B cell (primary cell): ENCODE data around the gene BBS5. TPM values are rescaled to one million over a fixed set of nuclear protein-coding genes. Genes with fewer than 3 reads are reported as not detected.

Source experiments
- ATAC-seq: fragments of 200-7000 bp; cut with Tn5 transposase; one replicate; pipeline ENCODE4 v1.10.0; 2021; ENCODE audit warnings: low read depth, mild to moderate bottlenecking, moderate number of reproducible peaks, moderate library complexity
- CTCF ChIA-PET: fragments of 350-600 bp; sonication (Branson Sonifier 250); formaldehyde crosslinking; loops from one replicate; lab custom pipeline; 2021; ENCODE audit warnings: antibody characterized with exemption, inconsistent platforms; lab: Charles Lee
- POLR2A ChIA-PET: fragments of 350-600 bp; sonication (Branson Sonifier 250); formaldehyde crosslinking; loops from one replicate; lab custom pipeline; 2021; ENCODE audit warnings: antibody characterized with exemption; lab: Charles Lee
- DNase-seq: peaks from one replicate; pipeline ENCODE4 v3.0.0; 2013
- H2AFZ ChIP-seq: 2 replicates; pipeline ENCODE4 v1.6.1; 2012; ENCODE audit warnings: mild to moderate bottlenecking, low read depth, low read length; ENCODE audit not compliant: insufficient read depth, poor library complexity, severe bottlenecking
- H3K27ac ChIP-seq, 2 donors: 1 replicate in 1 of 2; 2 replicates in 1 of 2; pipeline ENCODE4 v1.5.1; 2012 to 2013; ENCODE audit warnings: low read length in 2 of 2, mild to moderate bottlenecking in 2 of 2, moderate library complexity in 1 of 2
- H3K27me3 ChIP-seq, 4 experiments: fragments of 200-600 bp in 1 of 4; sonication (generic) in 1 of 4; replicated peaks in 1 of 4; 1 replicate in 2 of 4; 2 replicates in 2 of 4; pipeline versions ENCODE4 v1.6.1 to v1.7.0; 2013 to 2016; ENCODE audit warnings: low read length in 3 of 4, mild to moderate bottlenecking in 2 of 4, mixed read lengths in 1 of 4, moderate library complexity in 1 of 4; ENCODE audit not compliant: insufficient read depth in 4 of 4, control insufficient read depth in 3 of 4; ENCODE audit errors: control extremely low read depth in 1 of 4
- H3K36me3 ChIP-seq, 2 experiments: replicated peaks in 1 of 2; 1 replicate in 1 of 2; 2 replicates in 1 of 2; pipeline versions ENCODE4 v1.6.1 to v1.7.1; 2013; ENCODE audit warnings: low read length in 1 of 2; ENCODE audit not compliant: insufficient read depth in 2 of 2, control insufficient read depth in 1 of 2; ENCODE audit errors: control extremely low read depth in 1 of 2, extremely low read depth in 1 of 2
- H3K4me1 ChIP-seq, 2 donors: fragments of 200-600 bp in 1 of 2; sonication (generic) in 1 of 2; 1 replicate in 1 of 2; 2 replicates in 1 of 2; pipeline versions ENCODE4 v1.5.1 to v1.6.1; 2013 to 2017; ENCODE audit warnings: low read length in 2 of 2; ENCODE audit not compliant: control insufficient read depth in 2 of 2, insufficient read depth in 2 of 2
- H3K4me2 ChIP-seq: replicated peaks from 2 replicates; pipeline ENCODE3; 2012; ENCODE audit warnings: mild to moderate bottlenecking, low read depth, low read length; ENCODE audit not compliant: poor library complexity, severe bottlenecking
- H3K4me3 ChIP-seq, 5 experiments: fragments of 200-600 bp in 1 of 5; sonication (generic) in 1 of 5; 1 replicate in 3 of 5; 2 replicates in 2 of 5; pipeline versions ENCODE4 v1.5.1 to v1.7.0; 2011 to 2016; ENCODE audit warnings: low read length in 4 of 5, mild to moderate bottlenecking in 4 of 5, low read depth in 2 of 5, control low read depth in 1 of 5, moderate library complexity in 1 of 5; ENCODE audit not compliant: insufficient read depth in 1 of 5; ENCODE audit errors: control extremely low read depth in 1 of 5, extremely low read depth in 1 of 5
- H3K79me2 ChIP-seq: fragments of 200-600 bp; sonication (generic); one replicate; pipeline ENCODE4 v1.6.0; 2016; ENCODE audit warnings: low read length; ENCODE audit not compliant: control insufficient read depth, insufficient read depth
- H3K9ac ChIP-seq: fragments of 200-600 bp; sonication (generic); 2 replicates; pipeline ENCODE4 v1.6.1; 2017; ENCODE audit warnings: mild to moderate bottlenecking, low read length, moderate library complexity
- H3K9me3 ChIP-seq, 3 donors: one replicate each; pipeline versions ENCODE4 v1.6.1 to v1.7.1; 2013; ENCODE audit warnings: low read length in 2 of 3; ENCODE audit not compliant: control insufficient read depth in 2 of 3, insufficient read depth in 1 of 3; ENCODE audit errors: control extremely low read depth in 1 of 3
- H4K20me1 ChIP-seq: 2 replicates; pipeline ENCODE4 v1.6.0; 2012; ENCODE audit warnings: mild to moderate bottlenecking, low read length; ENCODE audit not compliant: insufficient read depth, control insufficient read depth, poor library complexity, severe bottlenecking
- H3K27ac Mint-ChIP-seq: one replicate; pipeline ENCODE4 v1.8.0; 2021; ENCODE audit warnings: mixed read lengths
- H3K27me3 Mint-ChIP-seq: one replicate; pipeline ENCODE4 v1.8.0; 2021; ENCODE audit warnings: mixed read lengths
- H3K4me1 Mint-ChIP-seq: one replicate; pipeline ENCODE4 v1.8.0; 2021; ENCODE audit warnings: mixed read lengths
- H3K4me3 Mint-ChIP-seq: one replicate; pipeline ENCODE4 v1.8.0; 2021; ENCODE audit warnings: mixed read lengths
- H3K9me3 Mint-ChIP-seq: one replicate; pipeline ENCODE4 v1.8.0; 2022; ENCODE audit warnings: mixed read lengths; ENCODE audit not compliant: insufficient read depth
- CTCF ChIP-seq: fragments of 200-600 bp; IDR thresholded peaks from one replicate; pipeline ENCODE4 v1.8.0; 2022; ENCODE audit warnings: antibody characterized with exemption, mild to moderate bottlenecking
- EZH2 ChIP-seq: IDR thresholded peaks from 2 replicates; pipeline ENCODE4 v1.6.1; 2012; ENCODE audit warnings: borderline replicate concordance, low read depth, mild to moderate bottlenecking, moderate library complexity, low read length; ENCODE audit not compliant: insufficient read depth, poor library complexity, severe bottlenecking
- WGBS: methylation state at CpG from one replicate; pipeline ENCODE4 v1.1.5; 2013; ENCODE audit warnings: missing lambda C conversion rate; ENCODE audit not compliant: insufficient coverage; 5-methylcytosine and 5-hydroxymethylcytosine counted together
- intact Hi-C: fragments of 100-400 bp; cut with micrococcal nuclease; formaldehyde crosslinking; loops from one replicate; pipeline ENCODE4 v1.10.0; 2022
- polyA plus RNA-seq: library from polyadenylated mRNA; depleted of rRNA; stranded (reverse); fragments of >200 nt; gene quantifications from 2 replicates; pipeline ENCODE4 v1.2.3, GENCODE V29; 2012
- total RNA-seq, 2 donors: library from RNA; stranded (reverse); fragments of 120-200 nt in 1 of 2; gene quantifications; 1 replicate in 1 of 2; 2 replicates in 1 of 2; pipeline versions ENCODE4 v1.2.3 to v1.2.4, GENCODE V29; 2013 to 2022

Gene BBS5
- total and polyA plus RNA-seq, 2 donors (not counting 1 experiment from before 2014, with no cell fraction given) = 0.76 to 2.1 TPM

- Mint-ChIP-seq H3K27ac (no peak overlapping the region), H3K27me3 (no peaks in the 10 kb centered on the region), H3K4me1 (no peaks in the 10 kb centered on the region), H3K9me3 (no peaks in the 10 kb centered on the region), H3K4me3 (no peak overlapping the region)
- no peak for TF ChIP-seq CTCF
- TF ChIP-seq EZH2 = no peak
- Histone ChIP-seq H2AFZ (no peak overlapping the region), H3K27ac (no peak overlapping the region), H3K27me3 (no peaks in the 10 kb centered on the region), H3K4me1 (no peaks in the 10 kb centered on the region), H3K9me3 (no peaks in the 10 kb centered on the region), H3K4me3 (no peak overlapping the region), H3K79me2 (no peaks in the 10 kb centered on the region), H3K36me3 (no peaks in the 10 kb centered on the region), H4K20me1 (no peaks in the 10 kb centered on the region), H3K9ac (no peak overlapping the region), H3K4me2 (no peak overlapping the region)
- ChIA-PET CTCF (no interaction called here), POLR2A (no interaction called here)
- no peak for DNase-seq
- intact Hi-C loops = no loop called here
- ATAC-seq = no peak
- 100% methylated on average over 2 of the region's 5 CpGs for WGBS
Observed at GRCh38 chr2:169495310-169495928, 16.1 kb downstream of the BBS5 start.

- H3K4me3 Mint-ChIP-seq = no peak overlapping the region
- no peak for DNase-seq
- no peak overlapping the region for H3K27ac Mint-ChIP-seq
- Histone ChIP-seq H3K9me3 (peaks cover 0 to 9% (median 0%) of the 10 kb centered on the region in 3 donors), H2AFZ (no peak overlapping the region), H3K4me1 (no peaks in the 10 kb centered on the region), H3K4me2 (no peak overlapping the region), H3K79me2 (no peaks in the 10 kb centered on the region), H3K27me3 (no peaks in the 10 kb centered on the region), H4K20me1 (no peaks in the 10 kb centered on the region), H3K36me3 (no peaks in the 10 kb centered on the region), H3K4me3 (no peak overlapping the region), H3K27ac (no peak overlapping the region), H3K9ac (no peak overlapping the region)
- H3K9me3 Mint-ChIP-seq = no peaks in the 10 kb centered on the region
- TF ChIP-seq CTCF (no peak), EZH2 (no peak)
- CTCF ChIA-PET = no interaction called here
- ATAC-seq = no peak
- intact Hi-C loops = no loop called here
- over 99% methylated on average over 17 of the region's 19 CpGs for WGBS
- H3K27me3 Mint-ChIP-seq = no peaks in the 10 kb centered on the region
- POLR2A ChIA-PET = no interaction called here
- H3K4me1 Mint-ChIP-seq = no peaks in the 10 kb centered on the region
Observed at GRCh38 chr2:169504651-169505050, 25.4 kb downstream of the BBS5 start.
